Heart left ventricle (tissue), 16 donors: ENCODE measurements around the gene VPS50. TPM values are rescaled to one million over a fixed set of nuclear protein-coding genes. Genes with fewer than 3 reads are reported as not detected.

Experiments
- ATAC-seq, 4 donors: fragments of 200-7000 bp; cut with Tn5 transposase; one replicate each; pipeline ENCODE4 v1.9.1; 2020 to 2022; ENCODE audit warnings: moderate library complexity in 4 of 4, mild to moderate bottlenecking in 3 of 4, moderate number of reproducible peaks in 1 of 4
- DNase-seq, 5 donors: peaks; one replicate each; pipeline ENCODE4 v3.0.0-alpha.2; 2020
- H3K27ac ChIP-seq, 12 donors: fragments of 200-600 bp; sonication (generic) in 4 of 12; one replicate each; pipeline versions ENCODE4 v1.5.0 to v1.8.0; 2016 to 2022; ENCODE audit warnings: mild to moderate bottlenecking in 2 of 12
- H3K27me3 ChIP-seq, 9 donors: fragments of 200-600 bp; sonication (generic) in 2 of 9; one replicate each; pipeline versions ENCODE4 v1.5.1 to v1.8.0; 2016 to 2022; ENCODE audit warnings: mild to moderate bottlenecking in 3 of 9
- H3K36me3 ChIP-seq, 9 donors: fragments of 200-600 bp; sonication (generic) in 2 of 9; one replicate each; pipeline versions ENCODE4 v1.5.0 to v1.8.0; 2018 to 2022; ENCODE audit warnings: mild to moderate bottlenecking in 2 of 9
- H3K4me1 ChIP-seq, 12 donors: fragments of 200-600 bp; sonication (generic) in 4 of 12; one replicate each; pipeline versions ENCODE4 v1.5.0 to v1.8.0; 2016 to 2022; ENCODE audit warnings: mild to moderate bottlenecking in 3 of 12
- H3K4me3 ChIP-seq, 12 donors: fragments of 200-600 bp; sonication (generic) in 4 of 12; one replicate each; pipeline versions ENCODE4 v1.5.0 to v1.8.0; 2017 to 2022; ENCODE audit warnings: mild to moderate bottlenecking in 9 of 12, moderate library complexity in 4 of 12
- H3K9me3 ChIP-seq, 12 donors: fragments of 200-600 bp; sonication (generic) in 4 of 12; one replicate each; pipeline versions ENCODE4 v1.5.0 to v1.8.0; 2016 to 2022; ENCODE audit warnings: mild to moderate bottlenecking in 1 of 12
- CTCF ChIP-seq, 12 donors: fragments of 200-600 bp; sonication (generic) in 4 of 12; IDR thresholded peaks; one replicate each; pipeline versions ENCODE4 v1.5.0 to v1.8.0; 2018 to 2022; ENCODE audit warnings: antibody characterized with exemption in 12 of 12, mild to moderate bottlenecking in 5 of 12
- POLR2A ChIP-seq, 2 donors: fragments of 450-650 bp; IDR thresholded peaks; one replicate each; pipeline ENCODE4 v1.6.1; 2017; ENCODE audit warnings: antibody characterized with exemption in 2 of 2, mild to moderate bottlenecking in 2 of 2, moderate library complexity in 2 of 2
- WGBS, 4 donors: extraction: QIAGEN DNeasy Blood & Tissue Kit in 2 of 4; methylation state at CpG; one replicate each; pipeline versions ENCODE4 v1.1.5 to v1.1.7; 2013 to 2018; 5-methylcytosine and 5-hydroxymethylcytosine counted together
- intact Hi-C, 10 donors: fragments of 100-400 bp; cut with DNase I; formaldehyde crosslinking; loops; one replicate each; pipeline versions ENCODE4 v1.11.1 to v1.14.2; 2022
- polyA plus RNA-seq, 2 donors: library from polyadenylated mRNA; stranded (reverse); fragments of 200-250 nt; gene quantifications; one replicate each; pipeline ENCODE4 v1.2.3, GENCODE V29; 2013
- total RNA-seq, 9 donors: library from RNA; depleted of rRNA in 2 of 9; stranded (reverse); fragments of >200 nt in 2 of 9; fragmentation: NEBNext Ultra II Directional in 3 of 9; extraction: Animal tissue kit (Norgen Biotek cat#: 25700) in 3 of 9; gene quantifications; one replicate each; pipeline versions ENCODE4 v1.1.0 to v1.2.4, GENCODE V29; 2016 to 2023
- donor health status: ischemic (EF 13 %, LVEDD 7.1; RV severe dilation, severe dysfunction).
- donor health status: healthy with polysubstance abuse.
- donor health status: DM: no; HTN: yes; CAD: no.
- donor health status: DM: no; HTN: no; CAD: no.
- donor health status: ischemic (EF 25% LVEDD 6.9; RV normal size, moderate dysfunction).
- donor health status: ischemic (EF 25% LVEDD 5.7; RV mildly dilated, moderate dysfunction).
- donor health status: healthy.
- donor health status: DM: yes; HTN: yes; CAD: no.
- donor health status: ischemic (EF 35%, LVEDD 5.7; RV mildly dilated, moderate dysfunction).
- donor health status: nonischemic (EF 11% LVEDD 7.7; RV severe dilation, severe dysfunction).
- donor health status: DM: yes; HTN: yes; CAD: no.
- donor health status: PGD.
- donor health status: ischemic (EF 29% LVEDD 5.4; RV normal size, mild dysfunction).
- donor health status: nonischemic (EF 23%, LVEDD 6.1; RV moderate dilation, normal function).

The VPS50 gene
- total and polyA plus RNA-seq, 11 donors, result 2.9 to 28.7 (median 18.5) TPM

- 90 to 93% (median 92%) methylated on average over 3 of the region's 3 CpGs for WGBS, 4 donors
- Histone ChIP-seq H3K4me3 (no peak overlapping the region), H3K9me3 (no peaks in the 10 kb centered on the region), H3K27ac (no peak overlapping the region), H3K36me3 (no peaks in the 10 kb centered on the region), H3K4me1 (no peaks in the 10 kb centered on the region), H3K27me3 (no peaks in the 10 kb centered on the region)
- ATAC-seq, result no peak
- DNase-seq, result no peak
- intact Hi-C loops, result no loop called here
- no peak for TF ChIP-seq CTCF (IDR thresholded peaks at IDR 0.05)
- no peak for TF ChIP-seq POLR2A (IDR thresholded peaks at IDR 0.05)
Measured at GRCh38 chr7:93390660-93391059, 158.5 kb downstream of the VPS50 start.

GRCh38 chr7:93392984-93393383 is 160.8 kb downstream of the VPS50 start:
- Histone ChIP-seq H3K4me1 (no peaks in the 10 kb centered on the region), H3K27ac (no peak overlapping the region), H3K4me3 (no peak overlapping the region), H3K9me3 (no peaks in the 10 kb centered on the region), H3K36me3 (no peaks in the 10 kb centered on the region), H3K27me3 (no peaks in the 10 kb centered on the region)
- DNase-seq (no peak), ATAC-seq (no peak)
- TF ChIP-seq CTCF (IDR thresholded peaks at IDR 0.05) (no peak), POLR2A (IDR thresholded peaks at IDR 0.05) (no peak)
- intact Hi-C loops, result no loop called here
- WGBS, 4 donors, result 72 to 85% (median 82%) methylated on average over 1 of the region's 1 CpG

GRCh38 chr7:93399642-93400041 is 167.5 kb downstream of the VPS50 start:
- no peaks in the 10 kb centered on the region for H3K36me3 ChIP-seq
- TF ChIP-seq POLR2A (IDR thresholded peaks at IDR 0.05) (no peak), CTCF (IDR thresholded peaks at IDR 0.05) (no peak)
- intact Hi-C loops, result no loop called here
- DNase-seq, result no peak
- peaks cover 0 to 7% (median 0%) of the 10 kb centered on the region in 12 donors for H3K9me3 ChIP-seq
- no peaks in the 10 kb centered on the region for H3K27me3 ChIP-seq
- H3K4me3 ChIP-seq, result no peak overlapping the region
- H3K27ac ChIP-seq, result no peak overlapping the region
- H3K4me1 ChIP-seq, result no peaks in the 10 kb centered on the region
- no peak for ATAC-seq
- WGBS, 4 donors, result 70 to 77% (median 72%) methylated on average over 3 of the region's 3 CpGs

GRCh38 chr7:93402944-93403343 is 170.8 kb downstream of the VPS50 start:
- 75 to 84% (median 81%) methylated on average over 5 of the region's 5 CpGs for WGBS, 4 donors
- intact Hi-C loops, result no loop called here

More at GRCh38 chr7:93402944-93403343, 170.8 kb downstream of the VPS50 start:
- Histone ChIP-seq H3K4me1 (no peaks in the 10 kb centered on the region), H3K27me3 (no peaks in the 10 kb centered on the region), H3K9me3 (peaks cover 0 to 31% (median 11%) of the 10 kb centered on the region in 12 donors), H3K36me3 (no peaks in the 10 kb centered on the region), H3K27ac (no peak overlapping the region), H3K4me3 (no peak overlapping the region)
- DNase-seq (no peak), ATAC-seq (no peak)
- TF ChIP-seq POLR2A (IDR thresholded peaks at IDR 0.05) (no peak), CTCF (IDR thresholded peaks at IDR 0.05) (no peak)
